ENCODE data around the gene STON1. TPM values are rescaled to one million over a fixed set of nuclear protein-coding genes. Genes with fewer than 3 reads are reported as not detected.

Gene STON1
- total and polyA plus RNA-seq, 2 of the 4 experiments (the other 2 are of a cell fraction): 4.0 to 5.7 TPM

- WGBS, 2 experiments (ENCODE audit: extremely low coverage in 2 of 2, insufficient read length in 1 of 2): 86% methylated on average over 1 of the region's 5 CpGs; no CpG with 5 or more reads in 1 of the 2 experiments
- CTCF ChIA-PET: no interaction called here
Observed at GRCh38 chr2:48560546-48561209, 30.7 kb downstream of the STON1 start.

More at GRCh38 chr2:48560546-48561209, 30.7 kb downstream of the STON1 start:
- no peak overlapping the region for H3K27ac ChIP-seq (ENCODE audit: insufficient read depth, low read length)
- H2AK9ac ChIP-seq (replicated peaks; ENCODE audit: low read depth, low read length, poor library complexity): no peak overlapping the region
- no peak for DNase-seq
- H4K8ac ChIP-seq (ENCODE audit: low read depth in 2 of 2, low read length in 2 of 2): no peak overlapping the region
- POLR2A ChIA-PET (ENCODE audit: unreplicated experiment): no interaction called here
- H2BK120ac ChIP-seq (ENCODE audit: low read depth, low read length): no peak overlapping the region
- H2BK15ac ChIP-seq (ENCODE audit: low read depth, low read length): no peak overlapping the region
- no peak overlapping the region for H2BK20ac ChIP-seq (ENCODE audit: low read depth, low read length)
- no peak overlapping the region for H2AFZ ChIP-seq (replicated peaks; ENCODE audit: low read length, poor library complexity)
- TF ChIP-seq POLR2A (IDR thresholded peaks at IDR 0.05; ENCODE audit: low read depth, low read length) (no peak), MAFK (IDR thresholded peaks at IDR 0.05; ENCODE audit: low read depth, low read length) (no peak), MAZ (IDR thresholded peaks at IDR 0.05; ENCODE audit: borderline replicate concordance, low read depth, low read length) (no peak), SMC3 (IDR thresholded peaks at IDR 0.05; ENCODE audit: low read depth, low read length) (no peak), CHD1 (IDR thresholded peaks at IDR 0.05; ENCODE audit: low read depth, low read length) (no peak), FOS (IDR thresholded peaks at IDR 0.05; ENCODE audit: low read depth, low read length) (no peak), BHLHE40 (IDR thresholded peaks at IDR 0.05; ENCODE audit: low read depth, low read length) (no peak), RCOR1 (IDR thresholded peaks at IDR 0.05; ENCODE audit: insufficient replicate concordance, low read length) (no peak), USF2 (IDR thresholded peaks at IDR 0.05; ENCODE audit: low read depth, low read length) (no peak), RFX5 (IDR thresholded peaks at IDR 0.05; ENCODE audit: low read depth, low read length) (no peak), MXI1 (IDR thresholded peaks at IDR 0.05; ENCODE audit: borderline replicate concordance, low read depth, low read length) (no peak), ELK1 (IDR thresholded peaks at IDR 0.05; ENCODE audit: borderline replicate concordance, low read depth, low read length) (no peak), NFE2L2 (IDR thresholded peaks at IDR 0.05; ENCODE audit: low read depth, low read length) (no peak), CEBPB (IDR thresholded peaks at IDR 0.05; ENCODE audit: low read depth, low read length) (no peak), CTCF (conservative IDR thresholded peaks at IDR 0.05; ENCODE audit: low read depth, low read length) (no peak), RAD21 (IDR thresholded peaks at IDR 0.05; ENCODE audit: low read length) (no peak)
- no peaks in the 10 kb centered on the region for H3K9me3 ChIP-seq (ENCODE audit: control insufficient read depth, insufficient read depth, low read length)
- H3K36me3 ChIP-seq (ENCODE audit: control insufficient read depth, insufficient read depth, low read length): peaks cover 2% of the 10 kb centered on the region; the same call in 1 of the 2 replicates
- H3K79me1 ChIP-seq (ENCODE audit: low read depth in 1 of 2, low read length in 2 of 2): no peaks in the 10 kb centered on the region
- H3K18ac ChIP-seq (ENCODE audit: low read depth, low read length): no peak overlapping the region
- no peak overlapping the region for H3K9ac ChIP-seq (ENCODE audit: low read depth, low read length)
- H3K4ac ChIP-seq (ENCODE audit: low read depth, low read length): no peak overlapping the region
- no peak overlapping the region for H3K4me3 ChIP-seq (ENCODE audit: insufficient read depth, low read depth, low read length)
- dilution Hi-C loops (cut with HindIII; ENCODE audit: low sequenced_read_pairs, unreplicated experiment) (no loop called here), intact Hi-C loops (cut with micrococcal nuclease) (no loop called here), in situ Hi-C loops (cut with MboI; ENCODE audit: low sequenced_read_pairs) (no loop called here)
- no peak overlapping the region for H3K56ac ChIP-seq (ENCODE audit: extremely low read depth, insufficient read depth, low read length)
- H3K9me1 ChIP-seq (ENCODE audit: insufficient read depth, low read length): no peaks in the 10 kb centered on the region
- no peak overlapping the region for H3K4me2 ChIP-seq (ENCODE audit: low read depth, low read length)
- no peak overlapping the region for H2AK5ac ChIP-seq (ENCODE audit: low read depth, low read length)
- no peaks in the 10 kb centered on the region for H3K27me3 ChIP-seq (ENCODE audit: control insufficient read depth, insufficient read depth, low read length)
- no peak overlapping the region for H4K5ac ChIP-seq (ENCODE audit: low read depth, low read length)
- BruUV-seq (replicated peaks): no TSS peak
- H4K20me1 ChIP-seq (ENCODE audit: insufficient read depth, low read length): no peaks in the 10 kb centered on the region
- H3K14ac ChIP-seq (replicated peaks; ENCODE audit: low read depth, low read length): no peak overlapping the region
- no peaks in the 10 kb centered on the region for H3K4me1 ChIP-seq (ENCODE audit: control insufficient read depth, insufficient read depth, low read length)
- H3K23ac ChIP-seq (ENCODE audit: low read depth, low read length): no peak overlapping the region
- ATAC-seq (ENCODE audit: low read depth): no peak; the same call in 1 of the 2 replicates
- H2BK5ac ChIP-seq (ENCODE audit: low read depth, low read length, poor library complexity, severe bottlenecking): no peak overlapping the region
- H4K91ac ChIP-seq (ENCODE audit: insufficient read depth, low read depth, low read length): no peak overlapping the region
